Stomach (tissue), 9 donors: Measurements from ENCODE around the gene VAMP8. TPM values are rescaled to one million over a fixed set of nuclear protein-coding genes. Genes with fewer than 3 reads are reported as not detected.

Experiments used
- DNase-seq, 2 donors: peaks; one replicate each; pipeline versions ENCODE4 v3.0.0 to v3.0.0-alpha.2; 2013 to 2019
- H3K27ac ChIP-seq, 5 donors: fragments of 200-600 bp in 4 of 5; sonication (generic) in 4 of 5; one replicate each; pipeline ENCODE4 v1.5.1; 2013 to 2019; ENCODE audit warnings: mild to moderate bottlenecking in 1 of 5, moderate library complexity in 1 of 5
- H3K27me3 ChIP-seq, 3 donors: fragments of 200-600 bp; sonication (generic); one replicate each; pipeline ENCODE4 v1.5.1; 2017 to 2019; ENCODE audit warnings: mixed run types in 1 of 3
- H3K36me3 ChIP-seq, 4 donors: fragments of 200-600 bp; sonication (generic); 1 replicate in 3 of 4; 2 replicates in 1 of 4; pipeline ENCODE4 v1.5.1; 2016 to 2019
- H3K4me1 ChIP-seq, 4 donors: fragments of 200-600 bp; sonication (generic); one replicate each; pipeline ENCODE4 v1.5.1; 2016 to 2019
- H3K4me3 ChIP-seq, 4 donors: fragments of 200-600 bp; sonication (generic) in 3 of 4; one replicate each; pipeline ENCODE4 v1.5.1; 2016 to 2019; ENCODE audit warnings: mild to moderate bottlenecking in 1 of 4
- H3K9me3 ChIP-seq, 4 donors: fragments of 200-600 bp; sonication (generic); one replicate each; pipeline ENCODE4 v1.5.1; 2016 to 2019
- CTCF ChIP-seq, 7 experiments: fragments of 450-650 bp in 4 of 7; fragments of 200-600 bp in 3 of 7; sonication (generic) in 3 of 7; IDR thresholded peaks; one replicate each; pipeline ENCODE4 v1.5.1; 2016 to 2019; ENCODE audit warnings: antibody characterized with exemption in 7 of 7, control low read depth in 2 of 7, mild to moderate bottlenecking in 1 of 7
- EP300 ChIP-seq: sonication (generic); formaldehyde crosslinking; IDR thresholded peaks from one replicate; pipeline ENCODE4 v1.6.1; 2017; ENCODE audit warnings: antibody characterized with exemption
- POLR2A ChIP-seq, 4 donors: fragments of 450-650 bp; IDR thresholded peaks; one replicate each; pipeline ENCODE4 v1.6.1; 2016; ENCODE audit warnings: antibody characterized with exemption in 4 of 4, control low read depth in 2 of 4, mild to moderate bottlenecking in 1 of 4, moderate library complexity in 1 of 4
- POLR2AphosphoS5 ChIP-seq, 3 donors: sonication (generic); formaldehyde crosslinking; IDR thresholded peaks; one replicate each; pipeline ENCODE4 v1.6.1; 2016; ENCODE audit warnings: antibody characterized with exemption in 3 of 3
- WGBS, 5 donors: extraction: QIAGEN DNeasy Blood & Tissue Kit in 3 of 5; methylation state at CpG; one replicate each; pipeline versions ENCODE4 v1.1.5 to v1.1.7; 2013 to 2018; 5-methylcytosine and 5-hydroxymethylcytosine counted together
- intact Hi-C: fragments of 100-400 bp; cut with DNase I; formaldehyde crosslinking; loops from one replicate; pipeline ENCODE4 v1.15.1; 2023; ENCODE audit warnings: low total_unique reads
- polyA plus RNA-seq, 3 donors: library from polyadenylated mRNA; stranded (reverse); fragments of 200-250 nt; gene quantifications; one replicate each; pipeline ENCODE4 v1.2.3, GENCODE V29; 2013
- total RNA-seq, 5 donors: library from RNA; depleted of rRNA; stranded (reverse); fragments of >200 nt; gene quantifications; one replicate each; pipeline versions ENCODE4 v1.1.0 to v1.2.3, GENCODE V29; 2014 to 2016
- donor health status: healthy with polysubstance abuse.
- donor health status: Bipolar disorder and iron deficiency.
- donor health status: healthy.

VAMP8 gene
- total and polyA plus RNA-seq, 8 donors: 2.2 to 568 (median 191) TPM; not detected in 1

- Histone ChIP-seq H3K4me3 (peak overlapping the region in 1 of 4 donors; percentile 83), H3K36me3 (peaks cover 14 to 46% (median 41%) of the 10 kb centered on the region in 4 donors), H3K27me3 (no peaks in the 10 kb centered on the region), H3K9me3 (no peaks in the 10 kb centered on the region), H3K4me1 (peaks cover 25 to 84% (median 67%) of the 10 kb centered on the region in 4 donors), H3K27ac (peak overlapping the region in 3 of 5 donors; percentile 5 to 93 (median 87))
- TF ChIP-seq EP300: no peak
- no peak for TF ChIP-seq CTCF (IDR thresholded peaks at IDR 0.05)
- TF ChIP-seq POLR2A (IDR thresholded peaks at IDR 0.05): no peak
- no peak for TF ChIP-seq POLR2AphosphoS5 (IDR thresholded peaks at IDR 0.05)
- intact Hi-C loops: no loop called here
- no peak for DNase-seq
- 77 to 88% (median 85%) methylated on average over 5 of the region's 5 CpGs for WGBS, 5 donors
Measured at GRCh38 chr2:85597241-85597640, 19.9 kb downstream of the VAMP8 start.

GRCh38 chr2:85598594-85599340 lies 21.4 kb downstream of the VAMP8 start:
- WGBS, 5 donors: 69 to 77% (median 72%) methylated on average over 13 to 14 of the region's 14 CpGs
- intact Hi-C loops: no loop called here
- Histone ChIP-seq H3K9me3 (no peaks in the 10 kb centered on the region), H3K4me1 (peaks cover 32 to 81% (median 72%) of the 10 kb centered on the region in 4 donors), H3K27ac (no peak overlapping the region), H3K4me3 (no peak overlapping the region), H3K27me3 (no peaks in the 10 kb centered on the region), H3K36me3 (peaks cover 14 to 46% (median 41%) of the 10 kb centered on the region in 4 donors)
- DNase-seq: no peak
- TF ChIP-seq EP300 (no peak), CTCF (IDR thresholded peaks at IDR 0.05) (no peak), POLR2AphosphoS5 (IDR thresholded peaks at IDR 0.05) (no peak), POLR2A (IDR thresholded peaks at IDR 0.05) (no peak)

- no peak for TF ChIP-seq POLR2A (IDR thresholded peaks at IDR 0.05)
- TF ChIP-seq EP300: no peak
- TF ChIP-seq POLR2AphosphoS5 (IDR thresholded peaks at IDR 0.05): no peak
- no peak for TF ChIP-seq CTCF (IDR thresholded peaks at IDR 0.05)
- no peaks in the 10 kb centered on the region for H3K27me3 ChIP-seq
- intact Hi-C loops: no loop called here
- DNase-seq: no peak
- H3K9me3 ChIP-seq: no peaks in the 10 kb centered on the region
- 48 to 72% (median 62%) methylated on average over 13 to 17 of the region's 17 CpGs for WGBS, 5 donors
- H3K4me3 ChIP-seq: no peak overlapping the region
- peaks cover 14 to 46% (median 41%) of the 10 kb centered on the region in 4 donors for H3K36me3 ChIP-seq
- peak overlapping the region in 1 of 5 donors; percentile 93 for H3K27ac ChIP-seq
- peaks cover 38 to 81% (median 74%) of the 10 kb centered on the region in 4 donors for H3K4me1 ChIP-seq
Measured at GRCh38 chr2:85599468-85600234, 22.3 kb downstream of the VAMP8 start.

- no peak for DNase-seq
- intact Hi-C loops: no loop called here
- Histone ChIP-seq H3K27ac (peak overlapping the region in 2 of 5 donors; percentile 93 to 94), H3K4me3 (no peak overlapping the region), H3K27me3 (no peaks in the 10 kb centered on the region), H3K9me3 (no peaks in the 10 kb centered on the region), H3K4me1 (peaks cover 39 to 83% (median 75%) of the 10 kb centered on the region in 4 donors), H3K36me3 (peaks cover 14 to 46% (median 41%) of the 10 kb centered on the region in 4 donors)
- no peak for TF ChIP-seq EP300
- no peak for TF ChIP-seq CTCF (IDR thresholded peaks at IDR 0.05)
- no peak for TF ChIP-seq POLR2A (IDR thresholded peaks at IDR 0.05)
- no peak for TF ChIP-seq POLR2AphosphoS5 (IDR thresholded peaks at IDR 0.05)
- WGBS, 5 donors: 67 to 94% (median 81%) methylated on average over 3 of the region's 3 CpGs
Measured at GRCh38 chr2:85600235-85600575, 22.8 kb downstream of the VAMP8 start.
